ENCODE results near the gene MMP25. TPM values are rescaled to one million over a fixed set of nuclear protein-coding genes. Genes with fewer than 3 reads are reported as not detected.
"Not testable (repeated sequence)": the region's sequence is repeated elsewhere in the genome, so short reads cannot be mapped to it uniquely, and the experiment has no call there.

Gene MMP25
- total RNA-seq, 4 donors from 2014 or later: 1.4 to 3.3 (median 2.4) TPM; not detected in 1

DNA sequence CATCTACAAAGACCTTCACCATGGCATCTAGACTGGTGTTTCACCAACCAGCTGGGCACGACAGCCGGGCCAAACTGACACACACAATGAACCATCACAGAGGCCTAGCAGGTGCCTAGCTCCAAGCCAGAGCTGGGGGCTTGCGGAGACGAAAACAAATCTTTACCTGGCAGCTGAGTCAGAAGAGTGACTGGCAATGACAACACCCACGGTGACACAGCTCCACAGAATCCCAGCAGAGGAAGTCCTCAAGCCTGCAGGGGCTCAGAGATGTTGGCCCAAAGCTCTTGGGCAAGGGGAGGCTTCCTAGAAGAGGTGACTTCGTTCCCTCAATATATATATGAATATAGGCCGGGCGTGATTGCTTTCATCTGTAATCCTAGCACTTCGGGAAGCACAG is 5.1 kb downstream of the MMP25 start:
- Histone ChIP-seq H3K36me3 (no peaks in the 10 kb centered on the region), H3K9me3 (no peaks in the 10 kb centered on the region), H3K4me1 (peaks cover 0 to 19% (median 5%) of the 10 kb centered on the region in 4 donors), H3K4me3 (no peak overlapping the region), H3K27ac (no peak overlapping the region), H3K27me3 (peaks cover 0 to 24% of the 10 kb centered on the region in 2 donors)
- DNase-seq: no peak
- TF ChIP-seq POLR2A (IDR thresholded peaks at IDR 0.05) (no peak), CTCF (IDR thresholded peaks at IDR 0.05) (no peak)

DNA sequence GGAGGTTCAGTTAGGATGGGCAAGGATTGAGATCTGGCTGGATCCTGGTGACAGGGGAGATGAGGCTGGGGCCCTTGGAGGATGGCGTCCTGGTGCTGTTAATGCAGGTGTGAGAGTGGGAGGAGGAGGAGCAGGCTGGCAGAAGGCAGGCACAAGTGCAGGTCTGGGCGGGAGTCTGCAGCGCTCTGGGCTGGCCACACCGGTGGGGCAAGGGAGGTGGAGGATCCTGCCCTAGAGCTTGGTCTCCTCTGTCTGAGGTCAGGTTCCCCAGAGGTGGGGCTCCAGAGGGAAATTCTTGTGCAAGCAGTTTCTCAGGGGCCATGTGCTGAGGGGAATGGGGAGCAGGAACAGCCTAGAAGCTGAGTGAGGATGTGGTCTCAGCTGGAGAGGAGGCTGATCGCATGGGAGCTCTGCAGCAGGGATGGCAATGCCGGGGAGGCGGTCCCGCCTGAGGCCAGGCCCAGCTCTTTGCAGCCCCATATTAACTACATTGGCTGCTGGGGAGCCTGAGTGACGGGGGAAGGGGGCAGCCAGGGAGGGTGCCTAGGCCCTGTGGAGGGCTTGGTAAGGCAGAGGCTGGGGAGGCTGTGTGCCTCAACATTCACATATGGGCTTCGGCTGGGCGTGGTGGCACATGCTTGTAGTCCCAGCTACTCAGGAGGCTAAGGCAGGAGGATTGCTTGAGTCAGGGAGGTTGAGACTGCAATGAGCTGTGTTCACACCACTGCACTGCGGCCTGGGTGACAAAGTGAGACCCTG is 6.4 kb downstream of the MMP25 start:
- peaks cover 0 to 11% of the 10 kb centered on the region in 2 donors for H3K27me3 ChIP-seq
- H3K4me3 ChIP-seq, DNase-seq, H3K9me3 ChIP-seq, H3K36me3 ChIP-seq, H3K27ac ChIP-seq: not testable (repeated sequence)
- H3K4me1 ChIP-seq: peaks cover 0 to 12% (median under 1%) of the 10 kb centered on the region in 4 donors

DNA sequence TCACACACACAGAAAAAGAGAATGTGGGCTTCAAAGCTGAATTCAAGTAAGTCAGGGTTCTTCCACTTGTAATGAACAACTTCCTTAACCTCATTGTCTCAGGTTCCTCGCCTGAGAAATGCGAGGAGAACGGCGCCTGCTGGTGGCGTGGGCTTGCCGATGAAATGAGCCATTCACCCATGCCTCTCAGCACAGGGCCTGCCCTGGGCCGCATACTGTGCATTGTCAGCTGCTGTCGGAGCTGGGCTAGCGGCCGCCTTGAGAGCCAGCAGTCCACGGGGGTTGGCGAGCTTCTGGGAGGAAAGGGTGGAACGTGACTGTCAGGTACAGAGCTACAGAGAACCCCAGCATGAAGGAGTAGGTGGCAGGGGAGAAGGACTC is 7.0 kb downstream of the MMP25 start:
- not testable (repeated sequence) for H3K27ac ChIP-seq

DNA sequence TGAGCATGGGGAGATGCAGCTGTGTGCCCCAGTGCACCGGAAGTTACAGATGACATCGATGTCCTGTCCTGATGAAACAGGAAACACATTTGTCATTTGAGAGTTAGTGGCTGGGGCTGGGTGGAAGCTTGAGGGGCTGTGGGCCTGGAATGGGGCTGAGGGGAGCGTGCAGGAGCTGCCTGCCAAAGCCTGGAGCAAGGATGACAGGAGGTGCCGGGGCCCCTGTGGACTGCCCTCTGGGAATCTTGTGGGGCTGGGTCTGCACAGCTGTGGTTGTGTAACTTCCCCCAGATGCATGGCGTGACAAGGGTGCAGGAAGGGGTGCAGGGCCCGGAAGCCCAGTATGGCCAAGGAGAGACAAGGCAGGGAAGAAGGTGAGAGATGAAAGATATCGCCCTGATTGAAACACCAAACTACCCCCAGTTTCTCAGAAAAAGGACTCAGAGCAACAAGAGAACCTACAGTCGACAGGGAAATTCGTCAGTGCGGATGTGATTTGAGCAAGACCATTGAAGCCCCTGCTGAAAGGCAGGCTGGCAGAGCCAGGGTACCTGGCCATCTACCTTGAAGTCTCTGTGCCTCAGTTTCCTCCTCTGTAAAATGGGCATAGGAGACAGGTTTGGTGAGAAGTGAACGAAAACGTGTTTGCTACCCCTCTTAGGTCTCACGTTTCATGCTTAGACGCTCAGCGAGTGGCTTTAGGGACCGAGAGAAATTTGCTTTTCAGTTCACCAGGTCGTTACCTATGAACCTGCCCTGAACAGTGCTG is 8.8 kb downstream of the MMP25 start:
- Histone ChIP-seq H3K27me3 (peaks cover 0 to 3% of the 10 kb centered on the region in 2 donors), H3K9me3 (no peaks in the 10 kb centered on the region), H3K27ac (peak overlapping the region in 2 of 4 donors; percentile 39 to 46), H3K4me1 (peaks cover 4 to 24% (median 13%) of the 10 kb centered on the region in 4 donors), H3K4me3 (no peak overlapping the region), H3K36me3 (no peaks in the 10 kb centered on the region)
- DNase-seq: no peak
- no peak for TF ChIP-seq CTCF (IDR thresholded peaks at IDR 0.05)
- TF ChIP-seq POLR2A (IDR thresholded peaks at IDR 0.05): no peak

More for the DNA sequence above, 7.0 kb downstream of the MMP25 start:
- not testable (repeated sequence) for H3K27me3 ChIP-seq, H3K9me3 ChIP-seq, H3K36me3 ChIP-seq, H3K4me3 ChIP-seq, DNase-seq
- H3K4me1 ChIP-seq: peaks cover 0 to 18% (median 5%) of the 10 kb centered on the region in 4 donors

DNA sequence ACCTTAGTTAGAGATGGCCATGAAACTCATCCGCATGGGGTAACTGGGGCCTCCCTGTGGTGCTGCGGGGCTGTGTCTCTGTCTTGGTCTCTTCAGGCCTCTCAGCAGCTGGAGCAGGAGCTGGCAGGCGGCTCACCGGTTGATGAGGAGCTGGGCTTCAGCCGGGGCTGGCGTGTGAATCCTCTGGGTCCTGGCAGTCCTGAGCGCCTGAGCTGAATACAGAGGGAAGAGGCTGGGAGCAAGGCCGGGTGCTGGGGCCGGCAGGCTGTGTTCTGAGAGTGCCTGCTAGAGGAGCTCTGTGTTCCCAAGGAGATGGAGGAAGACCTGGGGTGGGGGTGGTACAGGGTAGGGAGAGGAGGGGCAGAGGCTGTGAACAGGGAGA is 9.4 kb downstream of the MMP25 start:
- DNase-seq: not testable (repeated sequence)
- Histone ChIP-seq H3K4me1 (peaks cover 4 to 24% (median 13%) of the 10 kb centered on the region in 4 donors), H3K27ac (peak overlapping the region in 2 of 4 donors; percentile 39 to 46)

DNA sequence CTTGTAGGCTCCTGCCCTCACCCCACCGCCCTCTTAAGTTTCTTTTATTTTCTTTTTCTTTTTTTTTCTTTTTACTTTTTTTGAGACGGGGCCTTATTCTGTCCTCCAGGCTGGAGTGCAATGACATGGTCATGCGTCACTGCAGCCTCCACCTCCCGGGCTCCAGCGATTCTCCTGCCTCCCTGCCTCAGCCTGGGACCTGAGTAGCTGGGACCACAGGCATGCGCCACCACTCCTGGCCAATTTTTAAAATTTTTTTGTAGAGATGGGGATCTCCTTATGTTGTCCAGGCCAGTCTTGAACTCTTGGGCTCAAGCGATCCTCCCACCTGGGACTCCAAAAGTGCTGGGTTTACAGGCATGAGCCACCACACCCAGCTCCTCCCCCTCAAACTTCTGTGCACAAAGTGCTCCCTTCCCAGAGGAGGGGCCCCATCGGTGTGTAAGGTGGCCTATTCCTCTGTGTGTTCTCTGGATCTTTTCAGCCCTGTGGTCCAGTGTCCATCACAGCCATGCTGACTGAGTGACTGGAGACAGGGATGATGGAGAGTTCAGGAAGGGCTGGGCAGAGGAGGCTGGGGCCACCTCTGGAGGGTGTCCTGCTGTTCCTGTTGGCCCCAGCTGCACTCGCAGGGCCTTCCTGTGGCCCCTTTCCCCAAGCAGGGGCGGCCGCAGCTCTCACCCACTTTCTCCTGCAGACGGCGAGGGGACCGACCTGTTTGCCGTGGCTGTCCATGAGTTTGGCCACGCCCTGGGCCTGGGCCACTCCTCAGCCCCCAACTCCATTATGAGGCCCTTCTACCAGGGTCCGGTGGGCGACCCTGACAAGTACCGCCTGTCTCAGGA is 10.2 kb downstream of the MMP25 start:
- H3K27ac ChIP-seq: no peak overlapping the region
- H3K4me3 ChIP-seq: no peak overlapping the region
- no peaks in the 10 kb centered on the region for H3K27me3 ChIP-seq
- H3K36me3 ChIP-seq: no peaks in the 10 kb centered on the region
- no peaks in the 10 kb centered on the region for H3K9me3 ChIP-seq
- TF ChIP-seq POLR2A (IDR thresholded peaks at IDR 0.05) (no peak), CTCF (IDR thresholded peaks at IDR 0.05) (no peak)
- no peak for DNase-seq
- peaks cover 4 to 24% (median 13%) of the 10 kb centered on the region in 4 donors for H3K4me1 ChIP-seq

More for the DNA sequence above, 9.4 kb downstream of the MMP25 start:
- not testable (repeated sequence) for H3K9me3 ChIP-seq, H3K4me3 ChIP-seq, H3K27me3 ChIP-seq, H3K36me3 ChIP-seq

Data from Peyer's patch (tissue), 4 donors.